Measurements from ENCODE around the gene SAPCD2. TPM values are rescaled to one million over a fixed set of nuclear protein-coding genes. Genes with fewer than 3 reads are reported as not detected.
A peak's percentile ranks its signal among the peaks of the same experiment; 100 is the strongest.

SAPCD2 gene
- total and polyA plus RNA-seq, 9 of the 15 experiments (the other 6 are each of a cell fraction or from before 2014, with no cell fraction given): 3.4 to 91.8 (median 18.8) TPM

- TF ChIP-seq BRCA1 (IDR thresholded peaks at IDR 0.05) (no peak), BRCA1 (CRISPR knock-in tag; IDR thresholded peaks at IDR 0.05) (no peak), REST (IDR thresholded peaks at IDR 0.05; ENCODE audit: borderline replicate concordance) (0 out of 2 replicates have a peak, but pooled peaks have one; percentile 24), REST (CRISPR knock-in tag; IDR thresholded peaks at IDR 0.05; ENCODE audit: low read depth) (no peak), RB1 (IDR thresholded peaks at IDR 0.05; ENCODE audit: low read depth) (no peak), SRF (CRISPR knock-in tag; IDR thresholded peaks at IDR 0.05) (peak in 1 of 2 experiments; percentile 92; a peak in 2 of 4 replicates), SP1 (CRISPR knock-in tag; IDR thresholded peaks at IDR 0.05) (no peak)
- TF ChIP-seq, protein P1, sequence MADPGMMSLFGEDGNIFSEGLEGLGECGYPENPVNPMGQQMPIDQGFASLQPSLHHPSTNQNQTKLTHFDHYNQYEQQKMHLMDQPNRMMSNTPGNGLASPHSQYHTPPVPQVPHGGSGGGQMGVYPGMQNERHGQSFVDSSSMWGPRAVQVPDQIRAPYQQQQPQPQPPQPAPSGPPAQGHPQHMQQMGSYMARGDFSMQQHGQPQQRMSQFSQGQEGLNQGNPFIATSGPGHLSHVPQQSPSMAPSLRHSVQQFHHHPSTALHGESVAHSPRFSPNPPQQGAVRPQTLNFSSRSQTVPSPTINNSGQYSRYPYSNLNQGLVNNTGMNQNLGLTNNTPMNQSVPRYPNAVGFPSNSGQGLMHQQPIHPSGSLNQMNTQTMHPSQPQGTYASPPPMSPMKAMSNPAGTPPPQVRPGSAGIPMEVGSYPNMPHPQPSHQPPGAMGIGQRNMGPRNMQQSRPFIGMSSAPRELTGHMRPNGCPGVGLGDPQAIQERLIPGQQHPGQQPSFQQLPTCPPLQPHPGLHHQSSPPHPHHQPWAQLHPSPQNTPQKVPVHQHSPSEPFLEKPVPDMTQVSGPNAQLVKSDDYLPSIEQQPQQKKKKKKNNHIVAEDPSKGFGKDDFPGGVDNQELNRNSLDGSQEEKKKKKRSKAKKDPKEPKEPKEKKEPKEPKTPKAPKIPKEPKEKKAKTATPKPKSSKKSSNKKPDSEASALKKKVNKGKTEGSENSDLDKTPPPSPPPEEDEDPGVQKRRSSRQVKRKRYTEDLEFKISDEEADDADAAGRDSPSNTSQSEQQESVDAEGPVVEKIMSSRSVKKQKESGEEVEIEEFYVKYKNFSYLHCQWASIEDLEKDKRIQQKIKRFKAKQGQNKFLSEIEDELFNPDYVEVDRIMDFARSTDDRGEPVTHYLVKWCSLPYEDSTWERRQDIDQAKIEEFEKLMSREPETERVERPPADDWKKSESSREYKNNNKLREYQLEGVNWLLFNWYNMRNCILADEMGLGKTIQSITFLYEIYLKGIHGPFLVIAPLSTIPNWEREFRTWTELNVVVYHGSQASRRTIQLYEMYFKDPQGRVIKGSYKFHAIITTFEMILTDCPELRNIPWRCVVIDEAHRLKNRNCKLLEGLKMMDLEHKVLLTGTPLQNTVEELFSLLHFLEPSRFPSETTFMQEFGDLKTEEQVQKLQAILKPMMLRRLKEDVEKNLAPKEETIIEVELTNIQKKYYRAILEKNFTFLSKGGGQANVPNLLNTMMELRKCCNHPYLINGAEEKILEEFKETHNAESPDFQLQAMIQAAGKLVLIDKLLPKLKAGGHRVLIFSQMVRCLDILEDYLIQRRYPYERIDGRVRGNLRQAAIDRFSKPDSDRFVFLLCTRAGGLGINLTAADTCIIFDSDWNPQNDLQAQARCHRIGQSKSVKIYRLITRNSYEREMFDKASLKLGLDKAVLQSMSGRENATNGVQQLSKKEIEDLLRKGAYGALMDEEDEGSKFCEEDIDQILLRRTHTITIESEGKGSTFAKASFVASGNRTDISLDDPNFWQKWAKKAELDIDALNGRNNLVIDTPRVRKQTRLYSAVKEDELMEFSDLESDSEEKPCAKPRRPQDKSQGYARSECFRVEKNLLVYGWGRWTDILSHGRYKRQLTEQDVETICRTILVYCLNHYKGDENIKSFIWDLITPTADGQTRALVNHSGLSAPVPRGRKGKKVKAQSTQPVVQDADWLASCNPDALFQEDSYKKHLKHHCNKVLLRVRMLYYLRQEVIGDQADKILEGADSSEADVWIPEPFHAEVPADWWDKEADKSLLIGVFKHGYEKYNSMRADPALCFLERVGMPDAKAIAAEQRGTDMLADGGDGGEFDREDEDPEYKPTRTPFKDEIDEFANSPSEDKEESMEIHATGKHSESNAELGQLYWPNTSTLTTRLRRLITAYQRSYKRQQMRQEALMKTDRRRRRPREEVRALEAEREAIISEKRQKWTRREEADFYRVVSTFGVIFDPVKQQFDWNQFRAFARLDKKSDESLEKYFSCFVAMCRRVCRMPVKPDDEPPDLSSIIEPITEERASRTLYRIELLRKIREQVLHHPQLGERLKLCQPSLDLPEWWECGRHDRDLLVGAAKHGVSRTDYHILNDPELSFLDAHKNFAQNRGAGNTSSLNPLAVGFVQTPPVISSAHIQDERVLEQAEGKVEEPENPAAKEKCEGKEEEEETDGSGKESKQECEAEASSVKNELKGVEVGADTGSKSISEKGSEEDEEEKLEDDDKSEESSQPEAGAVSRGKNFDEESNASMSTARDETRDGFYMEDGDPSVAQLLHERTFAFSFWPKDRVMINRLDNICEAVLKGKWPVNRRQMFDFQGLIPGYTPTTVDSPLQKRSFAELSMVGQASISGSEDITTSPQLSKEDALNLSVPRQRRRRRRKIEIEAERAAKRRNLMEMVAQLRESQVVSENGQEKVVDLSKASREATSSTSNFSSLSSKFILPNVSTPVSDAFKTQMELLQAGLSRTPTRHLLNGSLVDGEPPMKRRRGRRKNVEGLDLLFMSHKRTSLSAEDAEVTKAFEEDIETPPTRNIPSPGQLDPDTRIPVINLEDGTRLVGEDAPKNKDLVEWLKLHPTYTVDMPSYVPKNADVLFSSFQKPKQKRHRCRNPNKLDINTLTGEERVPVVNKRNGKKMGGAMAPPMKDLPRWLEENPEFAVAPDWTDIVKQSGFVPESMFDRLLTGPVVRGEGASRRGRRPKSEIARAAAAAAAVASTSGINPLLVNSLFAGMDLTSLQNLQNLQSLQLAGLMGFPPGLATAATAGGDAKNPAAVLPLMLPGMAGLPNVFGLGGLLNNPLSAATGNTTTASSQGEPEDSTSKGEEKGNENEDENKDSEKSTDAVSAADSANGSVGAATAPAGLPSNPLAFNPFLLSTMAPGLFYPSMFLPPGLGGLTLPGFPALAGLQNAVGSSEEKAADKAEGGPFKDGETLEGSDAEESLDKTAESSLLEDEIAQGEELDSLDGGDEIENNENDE (IDR thresholded peaks at IDR 0.05; ENCODE audit: low read depth, low read length): no peak
Observed at GRCh38 chr9:137075275-137075775, 5.0 kb upstream of the SAPCD2 start (continued).

Data from K562 (cell line).